ENCODE results near the gene SHC4.

SHC4 gene

DNA sequence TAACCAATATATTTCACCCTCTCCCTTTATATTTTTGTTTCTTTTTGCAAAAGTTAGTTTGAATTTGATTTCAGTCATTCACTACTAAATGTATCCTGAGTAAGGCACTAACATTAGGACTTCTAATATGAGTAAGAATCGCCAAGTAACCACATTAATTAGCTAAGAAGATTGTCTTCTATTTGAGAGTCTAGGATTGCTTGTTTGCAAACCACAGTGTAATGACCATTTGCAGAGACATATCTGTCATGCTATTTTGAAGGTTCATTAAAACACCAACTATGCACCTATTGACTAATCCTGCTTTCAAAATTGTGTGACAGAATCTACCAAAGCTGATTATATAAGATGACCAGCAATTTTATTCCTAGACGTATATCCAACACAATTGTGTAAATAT, 91.1 kb downstream of the SHC4 start:
- TF ChIP-seq, protein P1, sequence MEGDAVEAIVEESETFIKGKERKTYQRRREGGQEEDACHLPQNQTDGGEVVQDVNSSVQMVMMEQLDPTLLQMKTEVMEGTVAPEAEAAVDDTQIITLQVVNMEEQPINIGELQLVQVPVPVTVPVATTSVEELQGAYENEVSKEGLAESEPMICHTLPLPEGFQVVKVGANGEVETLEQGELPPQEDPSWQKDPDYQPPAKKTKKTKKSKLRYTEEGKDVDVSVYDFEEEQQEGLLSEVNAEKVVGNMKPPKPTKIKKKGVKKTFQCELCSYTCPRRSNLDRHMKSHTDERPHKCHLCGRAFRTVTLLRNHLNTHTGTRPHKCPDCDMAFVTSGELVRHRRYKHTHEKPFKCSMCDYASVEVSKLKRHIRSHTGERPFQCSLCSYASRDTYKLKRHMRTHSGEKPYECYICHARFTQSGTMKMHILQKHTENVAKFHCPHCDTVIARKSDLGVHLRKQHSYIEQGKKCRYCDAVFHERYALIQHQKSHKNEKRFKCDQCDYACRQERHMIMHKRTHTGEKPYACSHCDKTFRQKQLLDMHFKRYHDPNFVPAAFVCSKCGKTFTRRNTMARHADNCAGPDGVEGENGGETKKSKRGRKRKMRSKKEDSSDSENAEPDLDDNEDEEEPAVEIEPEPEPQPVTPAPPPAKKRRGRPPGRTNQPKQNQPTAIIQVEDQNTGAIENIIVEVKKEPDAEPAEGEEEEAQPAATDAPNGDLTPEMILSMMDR (IDR thresholded peaks at IDR 0.05) = no peak

DNA sequence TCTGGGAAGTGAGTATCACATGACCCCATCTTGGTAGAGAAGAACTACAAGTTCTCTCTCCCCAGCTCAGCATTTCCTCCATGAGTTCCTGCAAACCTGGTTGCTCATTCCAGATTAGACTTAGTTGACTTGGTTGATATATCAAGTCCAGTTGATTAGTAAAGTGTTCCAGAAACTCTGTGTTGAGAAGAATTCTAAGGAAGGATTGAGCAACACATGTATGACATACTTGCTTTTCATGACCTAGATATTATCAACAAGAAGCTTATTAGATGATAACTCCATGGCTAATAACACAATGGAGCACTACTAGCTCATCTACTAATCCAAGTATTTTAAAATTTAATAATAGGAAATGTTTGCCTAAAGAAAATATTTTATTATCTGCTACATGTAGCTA, 92.2 kb downstream of the SHC4 start:
- TF ChIP-seq, protein P1 (IDR thresholded peaks at IDR 0.05) = no peak

DNA sequence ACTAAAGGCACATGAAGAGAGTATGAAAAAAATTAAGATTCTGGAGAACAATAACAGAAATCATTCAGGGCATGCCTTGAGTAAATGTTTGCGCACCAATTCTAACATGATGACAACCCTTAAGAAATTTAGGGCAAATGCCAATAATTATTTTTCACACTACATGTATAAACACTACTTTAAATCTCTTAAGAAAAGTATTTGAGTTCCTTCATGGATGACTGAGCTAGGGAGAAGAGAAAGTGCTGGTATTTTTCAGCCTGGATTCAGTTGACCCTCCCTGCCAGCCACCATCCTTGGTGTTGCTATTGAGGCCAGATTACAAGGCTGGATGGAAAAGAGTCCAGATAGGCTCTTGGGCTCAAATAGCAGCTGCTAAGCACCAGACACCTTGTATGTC, 93.8 kb downstream of the SHC4 start:
- TF ChIP-seq, protein P1 (IDR thresholded peaks at IDR 0.05) = no peak

DNA sequence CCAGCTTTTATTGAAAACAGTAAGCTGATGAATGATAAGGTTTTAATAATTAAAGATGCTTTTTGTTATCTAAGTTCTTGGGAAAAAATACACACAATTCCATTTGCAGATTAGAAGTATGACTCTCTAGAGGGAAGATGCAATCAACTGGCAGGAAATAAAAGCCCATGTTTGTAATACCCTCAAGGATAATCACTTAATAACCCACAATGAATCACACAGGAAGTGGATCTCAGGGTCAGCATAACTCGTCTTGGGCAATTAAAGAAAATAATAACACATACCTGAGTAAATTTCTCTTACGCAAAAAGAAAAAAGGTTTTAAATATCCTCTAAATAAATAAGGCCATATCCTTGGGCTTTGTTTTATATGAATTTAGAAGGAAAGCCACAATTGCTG, 95.2 kb downstream of the SHC4 start:
- TF ChIP-seq, protein P1 (IDR thresholded peaks at IDR 0.05) = no peak

DNA sequence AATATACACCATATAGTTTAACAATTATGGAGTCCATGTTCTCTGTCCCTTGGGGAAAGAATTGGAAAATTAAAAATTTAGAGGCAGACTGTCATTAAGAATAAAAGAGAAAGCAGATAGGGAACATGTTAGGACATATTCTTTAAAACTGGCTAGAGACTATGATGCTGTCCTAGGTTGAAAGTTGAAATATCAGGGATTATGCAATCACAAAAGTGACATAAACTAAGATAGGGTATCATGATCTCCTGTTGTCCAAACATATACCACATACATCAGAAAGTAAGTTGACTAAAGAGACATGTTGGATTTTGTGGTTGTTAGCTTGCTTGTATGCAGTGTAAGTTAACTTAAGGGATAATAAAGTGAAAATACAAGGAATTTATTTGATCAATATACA, 95.7 kb downstream of the SHC4 start:
- TF ChIP-seq, protein P1 (IDR thresholded peaks at IDR 0.05) = no peak

DNA sequence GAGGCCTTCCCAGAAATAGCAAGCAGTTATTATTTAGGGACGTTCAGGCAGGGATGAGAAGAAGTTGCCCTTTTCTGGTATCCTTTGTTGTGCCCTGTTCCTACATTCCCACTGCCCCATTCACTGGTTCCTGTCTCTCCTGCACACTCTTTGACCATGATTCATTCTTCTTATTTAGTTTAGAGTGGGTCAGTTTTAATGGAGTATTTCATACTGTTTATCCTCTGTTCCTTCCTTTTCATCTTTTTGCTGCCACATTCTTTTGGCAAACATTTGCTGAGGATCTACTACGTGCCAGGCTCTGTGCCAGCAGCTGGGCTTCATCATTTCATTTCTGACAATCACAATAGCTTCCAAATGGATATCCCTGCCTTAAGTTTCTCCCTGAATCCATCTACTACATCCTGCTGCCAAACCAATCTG, 97.6 kb downstream of the SHC4 start:
- TF ChIP-seq, protein P1 (IDR thresholded peaks at IDR 0.05) = no peak

DNA sequence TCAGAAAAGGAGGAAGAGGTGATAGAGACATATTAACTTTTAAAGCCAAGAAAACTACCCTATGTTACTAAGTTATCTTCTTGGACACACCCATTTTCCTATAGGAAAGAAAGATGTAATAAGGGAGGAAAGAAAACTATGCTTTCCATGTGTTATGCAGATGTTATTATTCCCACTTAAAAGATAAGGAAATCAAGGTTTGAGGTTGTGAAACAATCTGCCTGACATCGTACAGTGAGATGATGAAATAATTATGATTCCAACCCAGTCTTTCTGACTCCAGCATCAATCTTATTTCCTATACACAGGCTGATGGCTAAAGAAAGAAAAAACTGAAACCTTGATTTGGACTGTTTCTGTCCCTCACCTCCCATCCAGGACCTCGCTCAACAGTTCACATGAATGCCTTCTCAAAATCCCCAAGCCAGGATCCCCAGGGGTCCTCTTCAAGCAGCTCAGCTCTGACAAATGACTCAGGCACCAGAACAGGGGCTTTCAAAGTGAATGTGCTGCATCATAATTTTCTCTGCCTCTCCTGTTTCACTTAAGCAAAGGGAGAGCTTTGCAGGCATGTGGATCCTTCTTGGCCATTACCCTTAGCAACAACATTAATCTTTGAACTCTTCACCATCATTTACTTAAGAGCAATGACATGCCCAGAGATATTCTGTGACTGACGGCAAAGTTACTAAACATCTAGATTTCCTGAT, 98.2 kb downstream of the SHC4 start:
- TF ChIP-seq, protein P1 (IDR thresholded peaks at IDR 0.05) = no peak

DNA sequence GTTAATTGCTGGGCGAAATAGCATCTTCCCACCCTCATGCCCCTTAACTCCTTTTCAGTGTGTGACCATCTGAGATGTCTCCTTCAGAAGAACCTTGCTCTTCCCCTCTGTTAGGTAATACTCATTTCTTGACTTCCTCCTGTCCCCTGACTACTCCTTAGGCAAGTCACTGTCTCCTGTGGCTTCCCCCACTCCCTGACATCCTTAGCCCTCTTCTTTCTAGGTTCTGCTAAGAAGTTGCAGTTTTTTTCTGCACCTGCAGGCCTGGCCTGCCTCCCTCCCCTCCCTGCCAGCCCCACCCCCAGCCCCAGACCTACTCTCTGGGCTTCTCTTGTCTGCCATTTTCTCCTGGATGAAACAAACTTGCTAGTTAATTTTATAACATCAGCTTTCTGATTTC, 101.0 kb downstream of the SHC4 start:
- TF ChIP-seq, protein P1 (IDR thresholded peaks at IDR 0.05) = no peak

All from LNCAP (cell line).